ENCODE measurements around the gene CXCL16. TPM values are rescaled to one million over a fixed set of nuclear protein-coding genes. Genes with fewer than 3 reads are reported as not detected.

Gene CXCL16
- total and polyA plus RNA-seq, 2 of the 13 experiments (the other 11 are each of a cell fraction or from before 2014, with no cell fraction given): 9.4 to 101 TPM

- TF ChIP-seq ZNF142 (CRISPR knock-in tag; IDR thresholded peaks at IDR 0.05) (no peak), ZNF281 (CRISPR knock-in tag; IDR thresholded peaks at IDR 0.05; ENCODE audit: borderline replicate concordance) (peak; percentile 51; the same call in 1 of the 2 replicates), EED (CRISPR knock-in tag; IDR thresholded peaks at IDR 0.05) (peak; percentile 65; the same call in 1 of the 2 replicates), ZNF552 (CRISPR knock-in tag; IDR thresholded peaks at IDR 0.05; ENCODE audit: borderline replicate concordance) (no peak), GMEB1 (CRISPR knock-in tag; IDR thresholded peaks at IDR 0.05; ENCODE audit: borderline replicate concordance) (no peak), HMGXB4 (CRISPR knock-in tag; IDR thresholded peaks at IDR 0.05; ENCODE audit: borderline replicate concordance in 1 of 2, low read depth in 1 of 2) (peak in 1 of 2 experiments; percentile 39; a peak in 1 of 4 replicates), RNF219 (CRISPR knock-in tag; IDR thresholded peaks at IDR 0.05) (no peak), FLYWCH1 (CRISPR knock-in tag; IDR thresholded peaks at IDR 0.05) (no peak), ZNF576 (CRISPR knock-in tag; IDR thresholded peaks at IDR 0.05) (no peak), ZNF674 (CRISPR knock-in tag; IDR thresholded peaks at IDR 0.05; ENCODE audit: low read depth) (no peak), CBX5 (CRISPR knock-in tag; IDR thresholded peaks at IDR 0.05; ENCODE audit: borderline replicate concordance) (no peak)
Observed at GRCh38 chr17:4721203-4722135, 18.3 kb downstream of the CXCL16 start (continued).

Data from HepG2 (cell line).